Measurements from ENCODE around the gene MAPK11. TPM values are rescaled to one million over a fixed set of nuclear protein-coding genes. Genes with fewer than 3 reads are reported as not detected.

MAPK11 gene
- total RNA-seq, 1 experiment from 2014 or later, result 6.1 TPM

GRCh38 chr22:50299785-50300619 is 29.8 kb upstream of the MAPK11 start:
- in situ Hi-C loops (cut with HindIII; ENCODE audit: low pct_unique_long_range_greater_than_20kb, low sequenced_read_pairs), result no loop called here
- no peak for DNase-seq (ENCODE audit: low read depth, low spot score)

GRCh38 chr22:50298937-50299784 is 29.0 kb upstream of the MAPK11 start:
- in situ Hi-C loops (cut with HindIII; ENCODE audit: low pct_unique_long_range_greater_than_20kb, low sequenced_read_pairs), result no loop called here
- DNase-seq (ENCODE audit: low read depth, low spot score), result no peak

DNA sequence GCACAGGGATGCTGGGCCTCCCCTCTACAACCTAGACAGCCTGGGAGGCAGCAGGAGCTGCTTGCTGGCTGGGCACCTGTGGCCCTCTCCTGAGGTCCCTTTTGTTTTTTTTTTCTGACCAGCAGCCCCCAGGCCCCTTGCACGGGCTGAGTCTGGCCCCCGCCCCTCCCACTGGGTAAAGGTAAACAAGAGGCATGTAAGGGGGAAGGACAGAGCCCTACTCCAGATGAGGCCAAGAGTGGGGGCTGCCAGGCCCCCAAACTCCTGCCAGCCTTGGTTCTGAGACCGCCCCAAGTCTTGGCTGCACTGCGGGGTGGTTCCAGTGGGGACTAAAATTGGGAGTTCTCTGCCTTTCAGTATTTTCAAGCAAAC is 28.1 kb upstream of the MAPK11 start:
- in situ Hi-C loops (cut with HindIII; ENCODE audit: low pct_unique_long_range_greater_than_20kb, low sequenced_read_pairs), result no loop called here
- DNase-seq (ENCODE audit: low read depth, low spot score), result no peak

DNA sequence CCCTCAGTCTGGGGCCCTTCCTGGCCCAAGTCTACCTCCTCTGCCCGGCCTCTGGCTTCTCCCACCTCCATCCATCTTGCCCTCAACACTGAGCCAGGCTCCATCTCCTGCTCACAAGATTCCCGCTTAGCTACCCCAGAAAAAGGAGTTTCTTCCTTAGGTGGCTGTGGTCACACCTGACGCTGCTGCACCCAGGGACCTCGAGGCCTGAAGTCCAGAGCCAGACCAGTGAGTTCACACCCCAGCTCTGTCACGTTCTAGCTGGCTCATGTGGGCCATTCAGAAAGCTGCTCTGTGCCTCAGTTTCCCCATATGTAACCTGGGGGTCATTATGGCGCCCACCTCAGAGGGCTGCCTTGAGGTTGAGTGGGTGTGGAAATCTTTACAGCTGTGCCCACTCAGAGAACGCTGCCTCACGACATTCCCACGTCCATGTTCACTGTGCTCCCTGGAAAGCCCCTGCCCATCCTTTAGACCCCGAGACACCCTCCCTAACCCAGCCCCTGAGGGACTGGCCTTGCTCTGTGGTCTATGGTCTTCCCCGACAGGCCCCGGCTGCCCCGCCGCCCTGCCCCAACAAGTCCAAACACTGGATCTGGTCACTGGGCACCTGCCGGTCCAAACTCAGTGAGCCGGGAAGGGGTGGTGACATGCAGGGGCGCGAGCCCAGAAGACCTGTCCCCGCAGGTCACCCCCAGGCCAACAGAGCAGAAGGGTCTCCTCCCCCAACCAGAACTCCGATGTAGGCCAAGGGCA is 27.5 kb upstream of the MAPK11 start:
- in situ Hi-C loops (cut with HindIII; ENCODE audit: low pct_unique_long_range_greater_than_20kb, low sequenced_read_pairs), result no loop called here
- no peak for DNase-seq (ENCODE audit: low read depth, low spot score)

DNA sequence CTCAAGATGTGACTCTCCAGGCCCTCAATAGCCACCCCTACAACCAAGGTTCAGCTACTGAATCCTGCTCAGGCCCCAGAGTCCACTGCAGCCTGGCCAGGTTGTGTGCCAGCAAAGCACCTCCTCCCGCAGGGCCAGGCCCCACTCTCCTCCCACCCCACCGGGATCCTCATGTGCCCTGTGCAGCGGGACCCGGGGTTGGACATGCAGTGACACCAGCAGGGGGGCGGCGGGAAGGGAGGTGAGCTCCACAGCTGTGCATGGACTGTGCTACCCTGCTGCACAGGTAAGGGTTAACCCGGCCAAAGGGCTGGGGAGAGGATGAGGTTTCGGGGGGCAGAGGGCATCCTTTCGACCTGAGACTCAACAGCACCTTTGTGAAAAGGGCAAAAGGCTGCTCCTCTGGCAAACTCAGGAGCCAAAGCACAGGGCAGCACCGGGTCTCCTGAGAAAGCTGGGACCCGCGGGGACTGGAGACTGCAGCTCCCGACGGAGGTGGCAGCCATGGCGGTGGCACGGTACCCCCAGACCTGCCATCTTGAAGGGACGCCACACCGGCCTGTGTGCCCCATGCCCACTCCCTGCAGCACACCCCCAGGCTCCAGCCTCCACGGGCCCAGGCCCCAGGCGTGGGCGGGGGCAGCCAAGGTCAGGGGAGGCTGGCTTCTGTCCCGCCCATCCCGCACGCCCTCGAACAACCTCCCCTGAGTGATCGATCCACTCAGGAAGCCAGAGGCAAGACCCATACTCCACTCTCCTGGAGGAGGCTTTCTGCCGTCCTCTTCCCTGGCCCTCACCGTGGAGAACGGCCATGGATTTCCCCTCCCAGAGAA is 26.7 kb upstream of the MAPK11 start:
- in situ Hi-C loops (cut with HindIII; ENCODE audit: low pct_unique_long_range_greater_than_20kb, low sequenced_read_pairs), result no loop called here
- DNase-seq (ENCODE audit: low read depth, low spot score), result no peak

DNA sequence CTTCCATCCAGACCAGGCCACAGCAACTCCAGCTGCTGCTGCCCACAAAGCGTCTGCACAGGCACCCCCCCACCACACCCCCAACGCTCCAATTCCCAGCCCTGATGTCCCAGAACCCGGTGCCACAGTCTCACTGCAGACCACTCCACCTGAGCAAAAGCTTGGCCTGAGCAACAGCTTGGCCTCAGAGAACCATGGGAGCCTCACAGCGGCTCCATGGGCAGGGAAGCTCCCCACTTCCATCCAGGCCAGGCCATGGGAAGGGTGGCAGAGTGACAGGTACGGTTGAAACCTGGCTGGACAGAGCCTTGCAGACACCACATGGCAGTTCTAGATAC is 24.1 kb upstream of the MAPK11 start:
- no peak for DNase-seq (ENCODE audit: low read depth, low spot score)
- in situ Hi-C loops (cut with HindIII; ENCODE audit: low pct_unique_long_range_greater_than_20kb, low sequenced_read_pairs), result no loop called here

GRCh38 chr22:50293441-50294318 is 23.5 kb upstream of the MAPK11 start:
- in situ Hi-C loops (cut with HindIII; ENCODE audit: low pct_unique_long_range_greater_than_20kb, low sequenced_read_pairs), result no loop called here
- DNase-seq (ENCODE audit: low read depth, low spot score), result no peak

DNA sequence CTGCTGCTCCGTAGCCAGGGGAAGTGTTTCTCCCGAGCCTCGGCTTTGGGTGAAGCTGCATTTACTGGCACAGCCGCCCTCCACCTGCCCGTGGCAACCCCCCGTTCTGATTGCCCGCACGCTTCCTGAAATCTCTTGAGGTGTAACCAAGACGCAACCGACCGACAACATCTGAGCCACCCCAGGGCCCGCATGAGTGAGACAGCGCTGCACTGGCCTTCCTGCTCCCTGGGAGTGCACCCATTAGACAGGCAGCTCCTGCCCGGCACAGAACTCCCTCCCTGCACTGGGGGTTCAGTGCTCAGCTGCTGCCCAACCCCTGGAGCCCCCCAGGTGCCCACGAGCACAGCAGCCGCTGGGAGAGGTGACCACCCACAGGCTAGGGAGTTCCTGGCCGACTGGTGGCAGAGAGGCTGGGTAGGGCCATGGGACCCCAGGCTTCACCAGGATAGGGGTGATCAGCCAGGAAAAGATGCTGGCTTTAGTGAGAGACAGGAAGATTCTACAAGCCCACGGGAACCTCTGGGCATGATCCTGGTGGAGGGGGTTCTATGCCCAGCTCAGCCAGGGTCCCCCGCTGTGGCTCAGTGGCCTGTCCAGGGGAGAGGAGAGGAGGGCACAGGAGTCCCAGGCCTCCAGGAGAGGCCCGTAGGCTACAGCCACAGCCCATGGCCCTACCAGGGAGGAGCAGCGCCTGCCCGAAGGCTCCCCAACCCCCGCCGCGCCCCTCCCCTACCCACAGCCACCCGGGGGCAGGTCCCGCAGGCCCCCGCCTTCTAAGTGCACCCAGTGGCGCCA is 22.7 kb upstream of the MAPK11 start:
- DNase-seq (ENCODE audit: low read depth, low spot score), result no peak

DNA sequence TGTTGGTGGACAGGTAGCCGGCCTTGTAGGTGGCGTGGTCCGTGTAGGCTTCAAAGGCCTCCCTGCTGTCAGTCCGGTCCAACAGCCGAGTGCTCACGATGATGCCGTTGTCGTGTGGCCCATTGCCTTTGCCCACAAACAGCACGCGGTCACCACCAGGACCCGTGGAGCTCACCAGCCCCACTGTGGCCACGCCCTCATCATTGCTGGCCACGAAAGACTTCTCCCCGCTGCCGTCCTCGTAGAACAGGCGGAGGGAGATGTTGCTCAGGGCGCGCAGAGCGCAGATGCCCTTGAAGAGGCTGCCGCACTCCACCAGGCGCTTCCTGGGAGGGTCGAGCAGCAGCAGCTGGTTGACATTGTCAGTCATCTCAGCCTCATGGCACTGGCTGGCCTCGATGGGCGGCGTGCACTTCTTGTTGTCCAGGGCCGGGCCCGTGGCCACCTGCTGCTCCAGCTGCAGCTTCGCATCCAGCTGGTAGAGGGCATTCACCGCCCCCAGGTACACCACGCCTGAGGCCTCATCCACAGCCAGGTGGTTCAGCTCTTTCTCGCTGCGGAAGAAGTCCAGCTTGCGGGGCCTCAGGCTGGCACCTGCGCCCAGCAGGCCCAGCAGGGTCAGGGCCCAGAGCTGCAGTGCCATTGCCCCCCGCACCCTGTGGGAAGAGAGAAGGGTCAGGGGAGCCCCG is 19.9 kb upstream of the MAPK11 start:
- DNase-seq (ENCODE audit: low read depth, low spot score), result no peak
- in situ Hi-C loops (cut with HindIII; ENCODE audit: low pct_unique_long_range_greater_than_20kb, low sequenced_read_pairs), result no loop called here

More for the DNA sequence above, 22.7 kb upstream of the MAPK11 start:
- in situ Hi-C loops (cut with HindIII; ENCODE audit: low pct_unique_long_range_greater_than_20kb, low sequenced_read_pairs), result no loop called here

GRCh38 chr22:50289151-50289941 is 19.2 kb upstream of the MAPK11 start:
- in situ Hi-C loops (cut with HindIII; ENCODE audit: low pct_unique_long_range_greater_than_20kb, low sequenced_read_pairs), result no loop called here
- no peak for DNase-seq (ENCODE audit: low read depth, low spot score)

GRCh38 chr22:50287731-50288130 is 17.6 kb upstream of the MAPK11 start:
- DNase-seq (ENCODE audit: low read depth, low spot score), result no peak
- in situ Hi-C loops (cut with HindIII; ENCODE audit: low pct_unique_long_range_greater_than_20kb, low sequenced_read_pairs), result no loop called here

DNA sequence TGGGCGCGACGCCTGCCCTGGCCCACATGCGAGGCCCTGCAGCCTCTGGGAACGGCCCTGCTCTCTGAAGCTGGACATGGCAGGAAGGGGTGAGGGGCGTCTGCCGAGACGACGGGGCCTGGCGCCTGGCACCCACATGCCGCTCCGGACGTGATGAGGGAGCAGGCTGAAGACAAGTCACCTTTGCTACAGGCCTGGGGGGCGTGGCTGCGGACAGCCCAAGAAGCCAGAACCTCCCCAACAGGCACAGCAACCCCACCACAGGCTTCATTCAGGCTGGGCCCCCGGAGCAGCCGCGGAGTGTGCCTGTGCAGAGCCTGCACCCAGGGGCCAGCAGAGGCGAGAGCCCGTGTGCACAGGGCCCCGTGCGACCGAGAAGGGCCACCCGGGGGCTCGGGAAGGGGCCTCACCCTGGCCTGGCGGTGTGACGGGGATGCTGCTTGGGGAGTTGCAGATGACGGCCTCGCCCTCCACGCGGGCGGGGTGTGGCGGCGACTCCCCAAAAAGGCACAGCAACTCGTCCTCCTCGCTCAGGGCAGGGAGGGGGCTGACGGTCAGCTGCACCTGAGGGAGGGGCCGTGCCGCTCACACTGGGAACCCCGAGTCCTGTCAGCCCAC is 16.6 kb upstream of the MAPK11 start:
- no peak for DNase-seq (ENCODE audit: low read depth, low spot score)
- in situ Hi-C loops (cut with HindIII; ENCODE audit: low pct_unique_long_range_greater_than_20kb, low sequenced_read_pairs), result no loop called here

DNA sequence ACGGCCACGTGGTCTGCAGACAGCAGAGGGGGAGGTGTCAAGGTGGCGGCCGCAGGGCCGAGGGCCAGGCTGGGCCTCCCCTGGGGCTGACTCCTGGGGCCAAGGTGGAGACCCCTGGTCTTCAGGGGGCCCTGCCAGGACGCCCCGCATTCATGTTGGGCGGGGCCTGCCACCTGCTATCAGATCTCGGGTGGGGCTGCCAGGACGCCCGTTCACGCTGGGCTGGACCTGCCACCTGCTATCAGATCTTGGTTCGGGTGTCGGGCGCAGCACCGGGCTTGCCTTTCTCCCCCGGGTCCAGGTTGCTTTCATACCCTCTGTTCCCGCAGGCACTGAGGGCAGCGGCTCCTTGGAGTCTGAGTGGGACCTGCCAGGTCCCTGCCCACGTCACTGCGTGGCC is 16.1 kb upstream of the MAPK11 start:
- DNase-seq (ENCODE audit: low read depth, low spot score), result no peak
- in situ Hi-C loops (cut with HindIII; ENCODE audit: low pct_unique_long_range_greater_than_20kb, low sequenced_read_pairs), result no loop called here

DNA sequence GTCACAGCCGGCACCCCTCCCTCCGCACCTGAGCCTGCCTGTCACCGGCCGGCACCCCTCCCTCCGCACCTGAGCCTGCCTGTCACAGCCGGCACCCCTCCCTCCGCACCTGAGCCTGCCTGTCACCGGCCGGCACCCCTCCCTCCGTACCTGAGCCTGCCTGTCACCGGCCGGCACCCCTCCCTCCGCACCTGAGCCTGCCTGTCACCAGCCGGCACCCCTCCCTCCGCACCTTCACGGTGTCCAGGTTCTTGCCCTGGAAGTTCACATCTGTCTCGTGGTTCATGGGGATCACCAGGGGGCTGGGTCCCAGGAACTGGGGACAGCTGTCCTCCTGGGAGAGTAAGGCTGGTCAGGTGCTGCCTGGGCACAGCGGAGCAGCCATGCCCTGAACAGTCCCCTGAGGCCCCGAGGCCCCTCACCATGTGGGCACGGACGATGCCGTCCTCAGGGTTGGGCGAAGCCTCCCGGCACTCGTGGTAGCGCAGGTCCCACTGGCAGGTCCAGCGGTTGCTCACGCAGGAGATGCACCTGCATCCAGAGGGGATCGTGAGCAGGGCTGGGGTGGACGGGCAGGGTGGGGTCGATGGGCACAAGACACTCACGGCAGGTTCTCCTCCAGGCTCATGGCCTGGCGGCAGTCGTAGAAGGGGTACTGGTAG is 15.5 kb upstream of the MAPK11 start:
- DNase-seq (ENCODE audit: low read depth, low spot score), result no peak
- in situ Hi-C loops (cut with HindIII; ENCODE audit: low pct_unique_long_range_greater_than_20kb, low sequenced_read_pairs), result no loop called here
